GM12873 (cell line): ENCODE results near the gene PPM1L.

Source experiments
- CTCF ChIP-seq: IDR thresholded peaks from 2 replicates; pipeline ENCODE4 v1.5.1; 2012; ENCODE audit warnings: low read depth, mild to moderate bottlenecking, moderate library complexity, low read length, control low read depth; ENCODE audit not compliant: insufficient read depth; ENCODE audit errors: missing control alignments

PPM1L gene

GRCh38 chr3:161117646-161118045, 361.6 kb downstream of the PPM1L start:
- no peak for TF ChIP-seq CTCF

- TF ChIP-seq CTCF = no peak
Observed at GRCh38 chr3:161126495-161126894, 370.5 kb downstream of the PPM1L start.
